H1 (cell line): Measurements from ENCODE around the gene ADGRG2. TPM values are rescaled to one million over a fixed set of nuclear protein-coding genes. Genes with fewer than 3 reads are reported as not detected.

Source experiments
- CTCF ChIA-PET: fragments of 300-600 bp; sonication (Branson Sonifier 250); formaldehyde crosslinking; loops from one replicate; lab custom pipeline; 2021; ENCODE audit not compliant: partially characterized antibody; lab: Charles Lee
- POLR2A ChIA-PET: fragments of 300-600 bp; sonication (Branson Sonifier 250); formaldehyde crosslinking; loops from one replicate; lab custom pipeline; 2021; ENCODE audit warnings: inconsistent platforms; ENCODE audit not compliant: partially characterized antibody; lab: Charles Lee
- DNase-seq, 2 experiments: peaks; one replicate each; pipeline versions ENCODE4 v3.0.0 to v3.0.0-alpha.2; 2010 to 2022; ENCODE audit warnings: low spot score in 2 of 2, low read depth in 1 of 2, mixed read lengths in 1 of 2
- FAIRE-seq: peaks from 2 replicates; lab custom pipeline; 2011; peaks lifted over from hg19 to GRCh38; lab: Jason Lieb, UNC
- H2AFZ ChIP-seq: 2 replicates; pipeline ENCODE4 v1.8.1; 2012; ENCODE audit warnings: low read length, inconsistent platforms
- H2AK5ac ChIP-seq: 2 replicates; pipeline ENCODE4 v1.6.1; 2013; ENCODE audit warnings: low read depth, low read length
- H2BK120ac ChIP-seq: replicated peaks from 2 replicates; pipeline ENCODE3; 2013; ENCODE audit warnings: low read depth, low read length, inconsistent platforms
- H2BK12ac ChIP-seq: 2 replicates; pipeline ENCODE4 v1.6.1; 2013; ENCODE audit warnings: low read depth, low read length
- H2BK15ac ChIP-seq: 2 replicates; pipeline ENCODE4 v1.6.1; 2013; ENCODE audit warnings: low read length
- H2BK20ac ChIP-seq: 2 replicates; pipeline ENCODE4 v1.6.1; 2013; ENCODE audit warnings: low read length
- H2BK5ac ChIP-seq: 2 replicates; pipeline ENCODE4 v1.6.1; 2013; ENCODE audit warnings: low read depth, low read length
- H3K14ac ChIP-seq: 2 replicates; pipeline ENCODE4 v1.6.1; 2013; ENCODE audit warnings: inconsistent platforms; ENCODE audit not compliant: insufficient read length
- H3K18ac ChIP-seq: 2 replicates; pipeline ENCODE4 v1.6.1; 2013; ENCODE audit warnings: low read length; ENCODE audit errors: extremely low read depth
- H3K23ac ChIP-seq: 2 replicates; pipeline ENCODE4 v1.6.1; 2013; ENCODE audit warnings: inconsistent platforms; ENCODE audit not compliant: insufficient read length
- H3K23me2 ChIP-seq: 2 replicates; pipeline ENCODE4 v1.6.1; 2013; ENCODE audit warnings: low read depth, low read length
- H3K27ac ChIP-seq: 2 replicates; pipeline ENCODE4 v1.6.1; 2011; ENCODE audit warnings: low read depth, low read length, inconsistent platforms
- H3K27me3 ChIP-seq, 4 experiments: replicated peaks in 1 of 4; 1 replicate in 1 of 4; 2 replicates in 3 of 4; pipeline versions ENCODE4 v1.6.1 to v1.8.1; 2011 to 2013; ENCODE audit warnings: low read length in 3 of 4, mild to moderate bottlenecking in 3 of 4, inconsistent platforms in 2 of 4, mixed read lengths in 2 of 4, moderate library complexity in 1 of 4; ENCODE audit not compliant: control insufficient read depth in 3 of 4, insufficient read depth in 3 of 4; ENCODE audit errors: extremely low read depth in 1 of 4
- H3K36me3 ChIP-seq, 4 experiments: 2 replicates each; pipeline versions ENCODE4 v1.6.1 to v1.8.1; 2011 to 2013; ENCODE audit warnings: mild to moderate bottlenecking in 4 of 4, low read length in 3 of 4, moderate library complexity in 2 of 4, control low read depth in 1 of 4, inconsistent platforms in 1 of 4; ENCODE audit not compliant: insufficient read depth in 4 of 4, control insufficient read depth in 2 of 4
- H3K4ac ChIP-seq: replicated peaks from 2 replicates; pipeline ENCODE3; 2013; ENCODE audit warnings: low read length, low read depth, mixed read lengths, inconsistent platforms; ENCODE audit not compliant: insufficient read length
- H3K4me1 ChIP-seq, 4 experiments: replicated peaks in 1 of 4; 1 replicate in 1 of 4; 2 replicates in 3 of 4; pipeline versions ENCODE4 v1.6.1 to v1.8.1; 2011 to 2013; ENCODE audit warnings: low read length in 3 of 4, inconsistent platforms in 2 of 4, mixed read lengths in 1 of 4; ENCODE audit not compliant: insufficient read depth in 4 of 4, control insufficient read depth in 3 of 4
- H3K4me2 ChIP-seq, 2 experiments: 2 replicates each; pipeline versions ENCODE4 v1.6.1 to v1.8.1; 2011 to 2013; ENCODE audit warnings: low read depth in 2 of 2, low read length in 2 of 2, control low read depth in 1 of 2, inconsistent platforms in 1 of 2, mild to moderate bottlenecking in 1 of 2; ENCODE audit not compliant: insufficient read depth in 1 of 2
- H3K4me3 ChIP-seq, 4 experiments: fragments of 200-600, 300-600 bp in 1 of 4; sonication (generic), shearing (Covaris generic), sonication (Bioruptor Twin) in 1 of 4; 2 replicates each; pipeline versions ENCODE4 v1.5.1 to v1.8.1; 2011 to 2016; ENCODE audit warnings: low read length in 4 of 4, low read depth in 3 of 4, control low read depth in 2 of 4, inconsistent platforms in 2 of 4, mild to moderate bottlenecking in 2 of 4, mixed read lengths in 1 of 4, moderate library complexity in 1 of 4; ENCODE audit not compliant: insufficient read depth in 2 of 4; ENCODE audit errors: extremely low read depth in 1 of 4
- H3K56ac ChIP-seq: replicated peaks from 2 replicates; pipeline ENCODE3; 2013; ENCODE audit warnings: low read depth, mild to moderate bottlenecking, mixed read lengths, low read length, inconsistent platforms; ENCODE audit not compliant: insufficient read length
- H3K79me1 ChIP-seq: 2 replicates; pipeline ENCODE4 v1.6.1; 2013; ENCODE audit warnings: low read depth, low read length, control low read depth
- H3K79me2 ChIP-seq, 2 experiments: 2 replicates each; pipeline versions ENCODE4 v1.6.1 to v1.8.1; 2012 to 2013; ENCODE audit warnings: low read length in 2 of 2, mild to moderate bottlenecking in 2 of 2, inconsistent platforms in 1 of 2; ENCODE audit not compliant: insufficient read depth in 2 of 2, control insufficient read depth in 1 of 2
- H3K9ac ChIP-seq, 4 experiments: replicated peaks in 1 of 4; 1 replicate in 1 of 4; 2 replicates in 3 of 4; pipeline versions ENCODE4 v1.6.1 to v1.8.1; 2011 to 2013; ENCODE audit warnings: low read depth in 3 of 4, low read length in 3 of 4, control low read depth in 2 of 4, mild to moderate bottlenecking in 2 of 4, moderate library complexity in 2 of 4, inconsistent platforms in 1 of 4; ENCODE audit errors: extremely low read depth in 1 of 4
- H3K9me3 ChIP-seq, 2 experiments: 2 replicates each; pipeline versions ENCODE4 v1.6.1 to v1.8.1; 2012 to 2013; ENCODE audit warnings: mild to moderate bottlenecking in 2 of 2, moderate library complexity in 2 of 2, control low read depth in 1 of 2, inconsistent platforms in 1 of 2, low read depth in 1 of 2, low read length in 1 of 2, mixed read lengths in 1 of 2; ENCODE audit not compliant: insufficient read depth in 2 of 2
- H4K20me1 ChIP-seq, 2 experiments: replicated peaks in 1 of 2; 2 replicates each; pipeline versions ENCODE3 to v1.8.1; 2011 to 2013; ENCODE audit warnings: inconsistent platforms in 2 of 2, low read length in 2 of 2, mild to moderate bottlenecking in 1 of 2; ENCODE audit not compliant: insufficient read depth in 2 of 2, control insufficient read depth in 1 of 2
- H4K5ac ChIP-seq: 2 replicates; pipeline ENCODE4 v1.6.1; 2013; ENCODE audit warnings: low read length, low read depth, mixed read lengths, inconsistent platforms; ENCODE audit not compliant: insufficient read length
- H4K8ac ChIP-seq: 2 replicates; pipeline ENCODE4 v1.8.0; 2013; ENCODE audit warnings: mild to moderate bottlenecking, moderate library complexity, low read length, inconsistent platforms; ENCODE audit not compliant: insufficient read depth; ENCODE audit errors: extremely low read depth
- H4K91ac ChIP-seq: replicated peaks from 2 replicates; pipeline ENCODE3; 2013; ENCODE audit warnings: low read length, mixed read lengths, inconsistent platforms; ENCODE audit not compliant: insufficient read length
- BRCA1 ChIP-seq: IDR thresholded peaks from 2 replicates; pipeline ENCODE4 v1.6.1; 2012; ENCODE audit warnings: low read depth, low read length, improper control_type of control experiment
- CEBPB ChIP-seq: IDR thresholded peaks from 2 replicates; pipeline ENCODE4 v1.6.1; 2012; ENCODE audit warnings: low read depth, low read length
- KDM5A ChIP-seq: fragments of 200-600 bp; IDR thresholded peaks from 2 replicates; pipeline ENCODE4 v1.7.1; 2012; ENCODE audit warnings: mild to moderate bottlenecking, low read length, inconsistent platforms, mixed read lengths
- MAFK ChIP-seq: IDR thresholded peaks from 2 replicates; pipeline ENCODE4 v1.6.1; 2012; ENCODE audit warnings: low read depth, mild to moderate bottlenecking, improper control_type of control experiment, low read length
- RBBP5 ChIP-seq: IDR thresholded peaks from 2 replicates; pipeline ENCODE4 v1.7.1; 2012; ENCODE audit warnings: low read depth, mild to moderate bottlenecking, inconsistent platforms, low read length, moderate library complexity, borderline replicate concordance
- RNF2 ChIP-seq: fragments of 200-900, 300-1000 bp; sonication (generic); IDR thresholded peaks from 2 replicates; pipeline ENCODE4 v1.7.1; 2016; ENCODE audit warnings: borderline replicate concordance, low read depth, mild to moderate bottlenecking, antibody characterized with exemption, low read length; ENCODE audit not compliant: poor library complexity, severe bottlenecking; ENCODE audit errors: missing control alignments
- RXRA ChIP-seq: IDR thresholded peaks from 2 replicates; pipeline ENCODE4 v1.6.1; 2011; ENCODE audit warnings: low read depth, mild to moderate bottlenecking, low read length, moderate library complexity; ENCODE audit not compliant: insufficient read depth
- SAP30 ChIP-seq: fragments of 300-600 bp; sonication (generic); IDR thresholded peaks from 2 replicates; pipeline ENCODE4 v1.7.1; 2012; ENCODE audit warnings: low read length, moderate library complexity, mild to moderate bottlenecking, inconsistent platforms; ENCODE audit not compliant: insufficient read depth, insufficient replicate concordance
- SP1 ChIP-seq: IDR thresholded peaks from 2 replicates; pipeline ENCODE4 v1.6.1; 2011; ENCODE audit warnings: low read depth, low read length
- SRF ChIP-seq: IDR thresholded peaks from 2 replicates; pipeline ENCODE4 v1.6.1; 2011; ENCODE audit warnings: mild to moderate bottlenecking, low read depth, low read length, moderate library complexity
- WGBS, 2 experiments: shearing (Covaris generic) in 1 of 2; methylation state at CpG; one replicate each; pipeline versions ENCODE4 v1.1.6 to v1.1.7; 2013 to 2015; ENCODE audit warnings: low lambda C conversion rate in 2 of 2, mixed read lengths in 2 of 2, inconsistent platforms in 1 of 2, low coverage in 1 of 2, missing lambda C conversion rate in 1 of 2; ENCODE audit not compliant: insufficient replicate concordance in 2 of 2, insufficient coverage in 1 of 2, insufficient read length in 1 of 2; ENCODE audit errors: extremely low coverage in 1 of 2, missing lambda C conversion rate in 1 of 2; 5-methylcytosine and 5-hydroxymethylcytosine counted together
- polyA plus RNA-seq, 7 experiments: library from polyadenylated mRNA; depleted of rRNA in 3 of 7; stranded (reverse) in 5 of 7; unstranded in 2 of 7; fragments of >200 nt in 5 of 7; fragments of 200-250 nt in 2 of 7; gene quantifications; 1 replicate in 5 of 7; 2 replicates in 1 of 7; 4 replicates in 1 of 7; pipeline versions ENCODE4 v1.2.1 to v1.2.3, GENCODE V29; 2011 to 2013; ENCODE audit warnings: missing spikeins in 2 of 7, mixed read lengths in 2 of 7
- total RNA-seq: library from RNA; stranded (reverse); fragmentation: NEBNext Ultra II Directional; extraction: Animal tissue kit (Norgen Biotek cat#: 25700); gene quantifications from 2 replicates; pipeline ENCODE4 v1.2.1, GENCODE V29; 2021

ADGRG2 gene
- total and polyA plus RNA-seq, 2 of the 8 experiments (the other 6 are each of a cell fraction or from before 2014, with no cell fraction given), result 8.9 to 13.3 TPM

DNA sequence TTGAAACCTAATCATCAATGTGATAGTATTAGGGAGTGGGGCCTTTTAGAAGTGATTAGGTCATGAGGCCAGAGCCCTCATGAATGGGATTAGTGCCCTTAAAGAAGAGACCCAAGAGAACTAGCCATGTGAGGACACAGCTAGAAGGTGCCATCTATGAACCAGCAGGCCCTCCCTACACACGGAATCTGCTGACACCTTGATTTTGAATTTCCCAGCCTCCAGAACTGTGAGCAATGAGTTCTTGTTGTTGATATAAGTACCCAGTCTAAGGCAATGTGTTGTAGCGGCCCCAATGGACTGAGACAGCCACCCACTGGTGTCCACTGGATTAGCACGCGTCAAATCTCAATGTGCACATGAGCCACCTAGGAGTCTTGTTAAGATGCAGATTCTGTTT is 8.4 kb upstream of the ADGRG2 start:
- Histone ChIP-seq H3K23ac (no peak overlapping the region), H3K56ac (no peak overlapping the region), H3K79me1 (no peaks in the 10 kb centered on the region), H2AK5ac (no peak overlapping the region), H3K4ac (no peak overlapping the region), H3K4me1 (peaks cover 0 to 3% (median 0%) of the 10 kb centered on the region in 4 experiments; a peak in 1 of 7 replicates), H4K91ac (no peak overlapping the region), H4K8ac (no peak overlapping the region), H3K9me3 (no peaks in the 10 kb centered on the region), H3K18ac (no peak overlapping the region), H2BK120ac (no peak overlapping the region), H3K79me2 (no peaks in the 10 kb centered on the region), H3K4me3 (no peak overlapping the region), H4K5ac (no peak overlapping the region), H2BK5ac (no peak overlapping the region), H2AFZ (no peak overlapping the region), H4K20me1 (no peaks in the 10 kb centered on the region), H3K27me3 (no peaks in the 10 kb centered on the region), H2BK15ac (no peak overlapping the region), H2BK12ac (no peak overlapping the region), H3K4me2 (no peak overlapping the region), H3K27ac (no peak overlapping the region), H2BK20ac (no peak overlapping the region), H3K23me2 (no peaks in the 10 kb centered on the region), H3K14ac (no peak overlapping the region), H3K9ac (no peak overlapping the region), H3K36me3 (no peaks in the 10 kb centered on the region)
- DNase-seq (no peak), FAIRE-seq (no peak)
- POLR2A ChIA-PET, result no interaction called here
- TF ChIP-seq RXRA (no peak), KDM5A (no peak), RBBP5 (no peak), MAFK (no peak), CEBPB (no peak), RNF2 (no peak), SAP30 (no peak), SRF (no peak), SP1 (no peak), BRCA1 (no peak)
- WGBS, 2 experiments, result 92% methylated on average over 4 of the region's 4 CpGs; no CpG with 5 or more reads in 1 of the 2 experiments
- CTCF ChIA-PET, result no interaction called here
